GM12865 (cell line): ENCODE results near the gene BTD.

Experiments
- DNase-seq: peaks from one replicate; pipeline ENCODE4 v3.0.0; 2010; ENCODE audit warnings: low read depth
- H3K4me3 ChIP-seq: 2 replicates; pipeline ENCODE4 v1.5.1; 2011; ENCODE audit warnings: mild to moderate bottlenecking, low read depth, low read length, control low read depth
- CTCF ChIP-seq: IDR thresholded peaks from 2 replicates; pipeline ENCODE4 v1.5.1; 2011; ENCODE audit warnings: low read length, control low read depth, low read depth, inconsistent platforms; ENCODE audit not compliant: insufficient read depth; ENCODE audit errors: missing control alignments

Gene BTD

DNA sequence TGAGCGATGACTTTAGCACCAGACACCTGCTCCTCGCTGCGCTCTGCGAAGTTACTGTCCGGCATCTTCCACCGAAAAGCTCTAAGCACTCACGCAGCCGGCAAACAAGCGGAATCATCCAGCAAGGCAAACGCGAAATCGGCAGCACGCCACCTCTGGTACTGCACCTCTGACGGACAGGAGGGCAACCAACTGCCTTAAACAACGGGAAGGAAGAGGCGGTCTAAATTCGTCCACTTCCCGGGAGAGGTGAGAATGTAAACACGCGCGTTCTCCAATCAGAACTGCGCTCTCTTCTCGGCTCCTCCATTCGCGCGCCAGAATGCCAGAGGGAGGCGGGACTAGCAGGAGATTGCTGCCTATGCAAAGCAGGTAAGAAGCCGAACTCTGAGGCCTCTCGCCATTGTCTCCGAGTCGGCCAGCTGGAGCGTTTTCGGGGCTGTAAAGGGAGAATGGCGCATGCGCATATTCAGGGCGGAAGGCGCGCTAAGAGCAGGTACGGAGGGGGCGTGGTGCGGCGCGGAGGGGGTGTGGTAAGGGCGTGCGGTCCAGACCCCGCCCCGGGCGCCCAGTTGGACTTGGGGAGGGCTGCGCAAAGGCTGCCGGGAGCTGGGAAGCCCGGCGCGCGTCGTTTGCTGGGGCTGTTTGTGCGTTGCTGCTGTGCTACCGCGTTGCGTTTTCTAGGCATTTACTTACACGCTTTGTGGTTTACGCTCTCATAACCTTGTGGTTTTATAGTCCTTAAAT, at the start of gene BTD, which contains the start of gene HACL1:
Gene BTD, plus strand, starts transcription at position 347 of the 747 bp plus-strand sequence. CDS start 33,695 bp downstream, outside the sequence.
Gene HACL1, minus strand, starts transcription at position 171 of the 747 bp plus-strand sequence. Its CDS starts 106 bp downstream, at position 65.
- H3K4me3 ChIP-seq, result peak within 1 kb of the TSS; percentile 96
- peak; percentile 31 for TF ChIP-seq CTCF
- DNase-seq, result peak; percentile 100

- no peak for TF ChIP-seq CTCF
- DNase-seq, result no peak
- H3K4me3 ChIP-seq, result no peak overlapping the region
These were observed 49.6 kb upstream of the BTD start for GRCh38 chr3:15551902-15552301.

GRCh38 chr3:15553749-15554148, 47.8 kb upstream of the BTD start:
- DNase-seq, result no peak
- no peak for TF ChIP-seq CTCF
- H3K4me3 ChIP-seq, result no peak overlapping the region

GRCh38 chr3:15556512-15556911, 45.0 kb upstream of the BTD start:
- H3K4me3 ChIP-seq, result no peak overlapping the region
- no peak for TF ChIP-seq CTCF
- DNase-seq, result peak; percentile 83

- peak; percentile 48 for TF ChIP-seq CTCF
- peak; percentile 80 for DNase-seq
- H3K4me3 ChIP-seq, result no peak overlapping the region
These were observed 44.0 kb upstream of the BTD start for GRCh38 chr3:15557511-15557946.

GRCh38 chr3:15558581-15558980, 43.0 kb upstream of the BTD start:
- no peak overlapping the region for H3K4me3 ChIP-seq
- no peak for DNase-seq
- TF ChIP-seq CTCF, result no peak

DNA sequence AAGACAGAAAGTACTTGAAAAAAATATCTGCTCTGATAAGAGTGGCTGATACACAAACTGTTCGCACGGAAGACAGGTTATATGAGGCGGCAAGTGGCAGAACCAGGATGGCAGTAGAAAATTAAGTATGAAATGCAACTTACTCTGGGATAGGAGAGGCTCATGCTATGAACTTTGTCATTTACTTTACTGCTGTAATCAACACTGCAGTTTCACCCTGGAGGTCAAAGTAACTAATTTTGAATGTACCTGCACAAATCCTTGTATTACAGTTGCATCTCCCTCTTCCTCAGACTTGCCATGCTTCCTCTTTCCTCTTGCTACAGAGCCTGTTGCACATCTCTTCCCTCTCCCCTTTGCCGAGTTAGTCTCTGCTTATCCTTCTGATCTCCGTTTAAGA, 39.0 kb upstream of the BTD start:
- TF ChIP-seq CTCF, result no peak
- H3K4me3 ChIP-seq, result no peak overlapping the region
- DNase-seq, result no peak
